Activated CD4-positive, alpha-beta T cell treated with anti-CD3 and anti-CD28 coated beads, Interleukin-2, amount 10 ng/mL, durations not matched to agents 7 days and 5 days (primary cell): ENCODE results near the gene TTYH1. TPM values are rescaled to one million over a fixed set of nuclear protein-coding genes. Genes with fewer than 3 reads are reported as not detected.
"Not testable (repeated sequence)": the region's sequence is repeated elsewhere in the genome, so short reads cannot be mapped to it uniquely, and the experiment has no call there.

Experiments used
- CTCF ChIA-PET: fragments of 350-600 bp; sonication (Branson Sonifier 250); formaldehyde crosslinking; loops from one replicate; lab custom pipeline; 2021; ENCODE audit warnings: antibody characterized with exemption; lab: Charles Lee
- POLR2A ChIA-PET: fragments of 350-600 bp; sonication (Branson Sonifier 250); formaldehyde crosslinking; loops from one replicate; lab custom pipeline; 2021; ENCODE audit warnings: antibody characterized with exemption; lab: Charles Lee
- DNase-seq: peaks from one replicate; pipeline ENCODE4 v3.0.0-alpha.2; 2020
- H3K27ac Mint-ChIP-seq: one replicate; pipeline ENCODE4 v1.8.0; 2021; ENCODE audit warnings: mild to moderate bottlenecking, moderate library complexity, mixed read lengths
- H3K27me3 Mint-ChIP-seq: one replicate; pipeline ENCODE4 v1.8.0; 2021; ENCODE audit warnings: mixed read lengths
- H3K36me3 Mint-ChIP-seq: one replicate; pipeline ENCODE4 v1.8.0; 2021; ENCODE audit warnings: low read depth, mixed read lengths
- H3K4me1 Mint-ChIP-seq: one replicate; pipeline ENCODE4 v1.8.0; 2021; ENCODE audit warnings: mixed read lengths
- H3K4me3 Mint-ChIP-seq: one replicate; pipeline ENCODE4 v1.8.0; 2021; ENCODE audit warnings: mild to moderate bottlenecking, moderate library complexity, mixed read lengths
- H3K9me3 Mint-ChIP-seq: one replicate; pipeline ENCODE4 v1.8.0; 2021; ENCODE audit warnings: mixed read lengths
- total RNA-seq, 2 experiments: library from RNA; stranded (reverse); gene quantifications; one replicate each; pipeline ENCODE4 v1.2.3, GENCODE V29; 2021

TTYH1 gene
- total RNA-seq, 2 experiments from 2014 or later, result 0.72 to 1.2 TPM

DNA sequence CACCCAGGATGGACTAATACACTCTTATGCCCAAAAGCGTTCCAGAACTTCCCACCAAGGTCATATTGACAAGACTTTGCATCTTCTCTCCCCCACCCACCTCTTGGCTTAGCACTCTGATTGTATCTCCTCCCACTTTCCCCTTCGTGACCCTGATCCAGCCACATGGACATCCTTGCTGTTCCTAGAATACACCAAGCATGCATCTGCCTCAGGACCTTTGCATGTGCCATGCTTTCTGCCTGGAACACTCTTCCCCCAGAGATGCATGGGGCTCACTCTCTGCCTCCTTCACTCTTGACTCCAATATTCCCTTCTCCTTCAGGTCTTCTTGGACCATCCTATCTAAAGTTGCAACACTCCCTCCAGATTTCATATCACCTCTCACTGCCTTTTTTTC is 34.4 kb upstream of the TTYH1 start:
- H3K9me3 Mint-ChIP-seq, result peaks cover 14% of the 10 kb centered on the region
- peaks cover 12% of the 10 kb centered on the region for H3K36me3 Mint-ChIP-seq
- POLR2A ChIA-PET, result no interaction called here
- H3K4me3 Mint-ChIP-seq, result no peak overlapping the region
- CTCF ChIA-PET, result no interaction called here
- peaks cover 45% of the 10 kb centered on the region for H3K27me3 Mint-ChIP-seq
- DNase-seq, result no peak
- peaks cover 52% of the 10 kb centered on the region for H3K4me1 Mint-ChIP-seq
- H3K27ac Mint-ChIP-seq, result no peak overlapping the region

DNA sequence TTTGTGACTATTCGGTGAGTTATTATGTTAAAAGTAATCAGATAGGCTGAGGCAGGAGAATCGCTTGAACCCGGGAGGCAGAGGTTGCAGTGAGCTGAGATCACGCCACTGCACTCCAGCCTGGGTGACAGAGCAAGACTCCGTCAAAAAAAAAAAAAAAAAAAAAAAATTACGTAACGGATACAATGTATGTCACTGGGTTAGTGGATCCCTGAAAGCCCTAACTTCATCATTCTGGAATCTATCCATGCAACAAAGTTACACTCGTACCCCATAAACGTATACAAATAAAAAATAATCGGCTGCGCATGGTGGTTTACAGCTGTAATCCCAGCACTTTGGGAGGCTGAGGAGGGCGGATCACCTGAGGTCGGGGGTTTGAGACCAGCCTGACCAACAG is 33.2 kb upstream of the TTYH1 start:
- H3K4me3 Mint-ChIP-seq, POLR2A ChIA-PET, H3K27ac Mint-ChIP-seq, DNase-seq: not testable (repeated sequence)
- peaks cover 43% of the 10 kb centered on the region for H3K4me1 Mint-ChIP-seq
- CTCF ChIA-PET, result interaction anchor here (0.6 to 0.7 kb wide), 2 partner anchors 66 to 217 kb away, joined by 3 to 4 read pairs; no protein-coding TSS in a partner anchor
- H3K27me3 Mint-ChIP-seq, result peaks cover 39% of the 10 kb centered on the region
- H3K9me3 Mint-ChIP-seq, result peaks cover 12% of the 10 kb centered on the region
- peaks cover 12% of the 10 kb centered on the region for H3K36me3 Mint-ChIP-seq

DNA sequence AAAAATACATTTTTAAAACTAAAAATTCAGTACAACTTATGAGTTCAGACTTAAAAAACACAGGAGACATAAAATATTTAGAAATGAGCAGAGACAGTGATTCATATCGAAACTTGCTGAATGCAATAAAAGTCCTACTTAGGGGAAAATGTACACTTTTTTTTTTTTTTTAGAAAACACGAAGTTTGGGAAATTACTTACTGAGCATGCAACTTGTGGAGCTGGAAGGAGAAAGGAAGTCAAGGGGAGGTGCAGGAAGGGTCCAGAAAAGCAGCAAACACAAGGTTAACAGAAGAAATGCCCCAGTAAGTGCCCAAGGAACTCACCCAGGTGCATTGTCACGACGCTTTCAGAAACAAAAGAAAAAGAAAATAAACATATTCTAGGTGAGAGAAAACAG is 31.9 kb upstream of the TTYH1 start:
- Mint-ChIP-seq H3K36me3 (peaks cover 12% of the 10 kb centered on the region), H3K4me1 (peaks cover 46% of the 10 kb centered on the region), H3K9me3 (peaks cover 12% of the 10 kb centered on the region), H3K4me3 (no peak overlapping the region), H3K27ac (peak overlapping the region; percentile 73), H3K27me3 (peaks cover 39% of the 10 kb centered on the region)
- DNase-seq, result no peak
- ChIA-PET CTCF (no interaction called here), POLR2A (no interaction called here)

DNA sequence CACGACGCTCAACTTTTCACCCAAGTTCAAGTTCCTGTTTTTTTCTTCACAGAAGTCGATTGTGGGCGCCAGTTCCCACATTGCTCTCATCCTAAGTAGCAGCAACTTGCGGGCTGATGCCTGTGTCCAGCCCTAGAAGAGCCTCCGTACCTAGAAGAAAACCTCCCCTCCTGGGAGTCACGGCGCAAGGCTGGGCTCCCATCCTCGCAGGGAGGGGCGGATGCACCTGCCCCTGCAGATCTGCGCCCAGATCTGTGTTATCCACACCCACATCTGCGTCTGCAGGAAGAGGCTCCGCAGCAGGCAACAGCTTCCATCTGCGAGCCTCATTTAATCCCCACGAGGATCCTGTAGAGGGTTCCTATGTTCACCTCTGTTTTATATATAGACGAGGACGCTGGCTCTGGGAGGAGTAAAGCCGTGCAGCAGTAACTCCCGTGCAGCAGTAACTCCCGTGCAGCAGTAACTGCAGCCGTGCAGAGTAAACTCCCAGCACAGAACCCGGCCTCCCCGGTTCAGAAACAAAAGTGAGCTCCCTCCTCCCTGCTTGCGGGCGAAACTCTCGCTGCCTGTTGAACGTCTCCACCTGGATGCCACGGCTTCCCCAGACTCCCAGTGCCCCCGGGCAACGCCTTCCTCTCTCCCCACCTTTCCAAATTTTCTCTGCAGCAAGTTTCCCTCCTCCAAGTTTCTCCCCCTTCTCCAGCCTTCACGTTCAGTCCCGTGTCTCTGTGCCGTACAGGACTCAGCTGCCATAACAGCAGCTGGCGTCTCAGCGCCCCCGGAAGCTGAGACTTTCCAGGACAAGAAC is 27.1 kb upstream of the TTYH1 start:
- Mint-ChIP-seq H3K4me1 (peaks cover 50% of the 10 kb centered on the region), H3K4me3 (peak overlapping the region; percentile 79), H3K27ac (peak overlapping the region; percentile 93), H3K9me3 (no peaks in the 10 kb centered on the region), H3K36me3 (peaks cover 2% of the 10 kb centered on the region), H3K27me3 (peaks cover 25% of the 10 kb centered on the region)
- POLR2A ChIA-PET, result interaction anchor here (0.6 to 1.4 kb wide), 3 partner anchors 8 to 67 kb away, joined by 3 read pairs; no protein-coding TSS in a partner anchor
- peak; percentile 64 for DNase-seq
- CTCF ChIA-PET, result interaction anchor here (0.9 to 1.7 kb wide), 5 partner anchors 9 to 51 kb away, joined by 3 to 4 read pairs (median 4); no protein-coding TSS in a partner anchor

DNA sequence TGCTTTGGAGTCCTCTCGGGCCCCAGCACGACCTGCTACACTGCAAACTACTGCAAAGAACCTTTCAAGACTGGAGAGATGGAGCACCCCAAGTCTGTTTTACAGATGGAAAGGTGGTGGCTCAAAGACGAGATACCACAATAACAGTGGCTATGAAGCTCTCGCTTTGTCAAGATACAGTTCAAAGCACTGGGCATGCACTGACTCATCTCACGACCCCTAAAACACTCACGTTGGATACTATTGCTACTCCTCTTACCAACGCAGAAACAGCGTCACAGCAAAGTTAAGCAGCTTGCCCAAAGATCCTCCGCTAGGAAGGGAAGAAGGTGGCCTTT is 26.5 kb upstream of the TTYH1 start:
- H3K36me3 Mint-ChIP-seq, result peaks cover 2% of the 10 kb centered on the region
- peak overlapping the region; percentile 93 for H3K27ac Mint-ChIP-seq
- H3K27me3 Mint-ChIP-seq, result peaks cover 24% of the 10 kb centered on the region
- DNase-seq, result no peak
- peak overlapping the region; percentile 79 for H3K4me3 Mint-ChIP-seq
- ChIA-PET CTCF (interaction anchor here (0.6 to 1.7 kb wide), 6 partner anchors 9 to 1746 kb away, joined by 3 to 4 read pairs (median 4); no protein-coding TSS in a partner anchor), POLR2A (interaction anchor here (0.6 to 1.4 kb wide), 2 partner anchors 9 to 42 kb away, joined by 3 read pairs; no protein-coding TSS in a partner anchor)
- peaks cover 47% of the 10 kb centered on the region for H3K4me1 Mint-ChIP-seq
- no peaks in the 10 kb centered on the region for H3K9me3 Mint-ChIP-seq

DNA sequence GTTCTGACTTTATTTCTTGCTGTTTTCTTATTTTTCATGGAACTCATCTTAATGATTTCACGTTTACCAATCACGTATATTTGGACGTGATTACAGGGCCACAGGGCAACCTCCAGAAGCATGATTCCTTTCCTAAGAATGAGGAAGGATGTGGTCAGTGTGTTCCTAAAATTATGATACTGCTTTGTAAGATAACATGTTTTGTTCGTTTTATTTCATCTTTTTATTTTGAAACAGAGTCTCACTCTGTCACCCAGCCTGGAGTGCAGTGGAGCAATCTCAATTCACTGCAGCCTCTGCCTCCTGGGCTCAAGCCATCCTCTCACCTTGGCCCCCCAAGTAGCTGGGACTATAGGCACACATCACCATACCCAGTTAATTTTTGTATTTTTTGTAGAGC is 25.7 kb upstream of the TTYH1 start:
- Mint-ChIP-seq H3K36me3 (peaks cover 2% of the 10 kb centered on the region), H3K9me3 (no peaks in the 10 kb centered on the region), H3K27ac (peak overlapping the region; percentile 93), H3K4me1 (peaks cover 47% of the 10 kb centered on the region), H3K27me3 (peaks cover 24% of the 10 kb centered on the region), H3K4me3 (peak overlapping the region; percentile 79)
- ChIA-PET POLR2A (no interaction called here), CTCF (interaction anchor here (0.6 to 1.5 kb wide), 3 partner anchors 11 to 1745 kb away, joined by 4 read pairs; no protein-coding TSS in a partner anchor)
- DNase-seq, result no peak

DNA sequence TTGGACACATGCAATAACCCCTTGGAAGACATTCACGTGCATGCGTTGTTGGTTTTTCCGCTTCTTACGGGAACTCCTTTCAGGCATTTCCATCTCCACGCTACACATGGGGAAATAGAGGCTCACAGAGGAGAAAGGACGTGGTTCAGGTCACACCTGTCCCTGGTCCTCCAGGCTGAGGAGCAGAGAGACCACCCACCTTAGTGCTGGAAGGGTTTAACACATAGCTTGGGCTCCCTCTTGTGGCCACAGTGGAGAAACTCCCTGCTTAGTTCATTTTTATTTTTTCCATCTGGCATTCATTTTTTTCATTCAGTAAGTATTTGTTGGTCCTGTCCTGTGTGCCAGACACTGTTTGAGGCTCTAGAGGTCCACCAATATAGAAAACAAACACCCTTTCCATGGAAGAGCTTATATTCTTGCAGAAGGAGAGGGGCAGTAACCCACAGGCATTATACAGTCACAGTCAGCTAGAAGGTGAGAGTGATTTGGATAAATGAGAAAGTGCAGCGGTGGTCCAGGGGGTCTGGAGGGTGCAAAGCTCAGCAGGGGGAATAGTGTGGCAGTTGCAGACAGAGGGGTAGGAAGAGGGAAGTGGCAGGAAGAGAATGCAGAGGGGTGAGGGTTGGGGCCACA is 24.2 kb upstream of the TTYH1 start:
- Mint-ChIP-seq H3K4me1 (peaks cover 40% of the 10 kb centered on the region), H3K4me3 (peak overlapping the region; percentile 20), H3K9me3 (no peaks in the 10 kb centered on the region), H3K36me3 (no peaks in the 10 kb centered on the region), H3K27ac (peak overlapping the region; percentile 73), H3K27me3 (peaks cover 14% of the 10 kb centered on the region)
- CTCF ChIA-PET, result interaction anchor here (0.5 to 1.8 kb wide), 12 partner anchors 11 to 583 kb away, joined by 3 to 7 read pairs (median 3); partner anchors contain the start of genes LAIR1 and TTYH1
- peak; percentile 79 for DNase-seq
- POLR2A ChIA-PET, result no interaction called here

DNA sequence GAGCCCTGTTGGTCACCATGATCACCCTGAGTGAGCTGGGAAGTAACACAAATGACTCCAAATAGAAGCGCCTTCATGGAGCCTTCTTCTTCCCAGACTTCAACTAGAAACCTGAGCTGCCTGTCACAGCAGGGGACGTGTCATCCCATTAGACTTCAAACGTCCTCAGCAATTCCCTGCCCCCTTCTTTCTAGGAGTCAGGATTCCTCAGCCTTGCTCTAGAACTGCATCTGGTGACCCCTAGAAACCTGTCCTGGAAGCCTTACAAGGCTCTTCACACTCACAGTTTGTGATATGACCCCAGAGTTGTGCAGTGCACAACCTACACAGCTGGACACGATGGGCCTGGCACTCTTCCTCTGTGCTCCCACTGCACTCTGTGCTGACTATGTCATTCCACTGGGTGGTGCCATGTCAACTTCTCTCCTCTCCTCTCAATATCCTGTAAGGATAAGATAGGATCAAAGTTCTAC is 23.6 kb upstream of the TTYH1 start:
- peaks cover 13% of the 10 kb centered on the region for H3K27me3 Mint-ChIP-seq
- POLR2A ChIA-PET, result no interaction called here
- peak overlapping the region; percentile 9 for H3K27ac Mint-ChIP-seq
- H3K4me3 Mint-ChIP-seq, result no peak overlapping the region
- H3K4me1 Mint-ChIP-seq, result peaks cover 40% of the 10 kb centered on the region
- no peaks in the 10 kb centered on the region for H3K9me3 Mint-ChIP-seq
- CTCF ChIA-PET, result interaction anchor here (0.5 to 1.8 kb wide), 10 partner anchors 10 to 583 kb away, joined by 3 to 7 read pairs (median 3); partner anchors contain the start of genes LAIR1 and TTYH1
- DNase-seq, result no peak
- H3K36me3 Mint-ChIP-seq, result no peaks in the 10 kb centered on the region

DNA sequence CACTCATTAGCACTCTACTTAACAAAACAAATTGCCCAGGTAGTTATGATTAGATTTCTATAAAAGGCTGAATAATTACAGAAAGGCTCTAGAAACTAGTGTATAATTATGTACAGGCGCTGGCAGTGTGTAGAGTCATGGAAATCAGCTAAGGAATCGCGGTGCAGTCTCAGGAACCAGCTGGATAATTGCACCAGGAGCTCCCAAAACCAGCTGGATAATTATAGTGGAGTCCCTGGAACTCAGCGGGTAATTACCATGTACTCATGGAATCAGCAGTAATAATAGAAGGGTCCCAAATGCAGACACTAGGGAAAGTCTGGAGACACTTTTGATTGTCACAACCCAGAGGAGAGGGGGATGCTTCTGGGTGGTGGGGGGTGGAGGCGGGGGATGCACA is 23.2 kb upstream of the TTYH1 start:
- DNase-seq, result no peak
- Mint-ChIP-seq H3K27ac (peak overlapping the region; percentile 9), H3K36me3 (no peaks in the 10 kb centered on the region), H3K27me3 (peaks cover 13% of the 10 kb centered on the region), H3K9me3 (no peaks in the 10 kb centered on the region), H3K4me1 (peaks cover 40% of the 10 kb centered on the region), H3K4me3 (no peak overlapping the region)
- POLR2A ChIA-PET, result no interaction called here
- CTCF ChIA-PET, result interaction anchor here (1.3 to 1.8 kb wide), 2 partner anchors 19 to 186 kb away, joined by 3 to 7 read pairs; no protein-coding TSS in a partner anchor

DNA sequence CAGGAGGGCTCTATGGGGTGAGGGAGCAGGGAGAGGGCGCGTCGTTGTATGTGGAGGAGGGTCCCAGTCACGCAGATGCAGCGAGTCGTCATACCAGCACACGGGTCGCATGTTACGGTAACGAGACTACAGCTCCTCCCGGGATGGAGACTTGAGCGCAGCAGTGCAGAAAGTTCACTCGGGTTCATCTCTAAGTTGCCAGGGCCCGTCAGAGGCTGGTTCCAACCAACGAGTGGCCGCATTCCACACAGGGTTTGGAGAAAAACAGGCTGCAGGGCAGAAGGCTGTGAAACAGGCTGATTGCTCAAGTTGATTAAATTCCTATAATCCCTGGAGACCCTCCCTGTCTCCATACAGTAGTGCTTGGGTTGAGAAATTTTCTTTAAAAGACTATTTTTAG is 21.9 kb upstream of the TTYH1 start:
- ChIA-PET POLR2A (no interaction called here), CTCF (no interaction called here)
- Mint-ChIP-seq H3K9me3 (no peaks in the 10 kb centered on the region), H3K27me3 (peaks cover 14% of the 10 kb centered on the region), H3K36me3 (no peaks in the 10 kb centered on the region), H3K4me3 (no peak overlapping the region), H3K27ac (no peak overlapping the region), H3K4me1 (peaks cover 28% of the 10 kb centered on the region)
- no peak for DNase-seq

DNA sequence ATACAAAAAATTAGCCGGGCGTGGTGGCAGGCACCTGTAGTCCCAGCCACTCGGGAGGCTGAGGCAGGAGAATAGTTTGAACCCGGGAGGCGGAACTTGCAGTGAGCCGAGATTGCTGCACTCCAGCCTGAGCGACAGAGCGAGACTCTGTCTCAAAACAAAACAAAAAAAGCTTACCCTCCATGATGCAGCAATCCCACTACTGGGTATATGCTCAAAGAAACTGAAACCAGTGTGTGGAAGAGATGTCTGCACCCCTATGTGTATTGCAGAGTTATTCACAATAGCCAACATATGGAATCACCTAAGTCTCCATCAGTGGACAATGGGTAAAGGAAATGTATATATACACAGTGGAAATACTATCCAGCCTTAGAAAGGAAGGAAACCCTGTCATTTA is 19.6 kb upstream of the TTYH1 start:
- Mint-ChIP-seq H3K36me3 (no peaks in the 10 kb centered on the region), H3K4me3 (no peak overlapping the region), H3K27me3 (peaks cover 14% of the 10 kb centered on the region), H3K4me1 (peaks cover 7% of the 10 kb centered on the region), H3K9me3 (no peaks in the 10 kb centered on the region), H3K27ac (no peak overlapping the region)
- DNase-seq, result no peak
- ChIA-PET POLR2A (no interaction called here), CTCF (no interaction called here)

DNA sequence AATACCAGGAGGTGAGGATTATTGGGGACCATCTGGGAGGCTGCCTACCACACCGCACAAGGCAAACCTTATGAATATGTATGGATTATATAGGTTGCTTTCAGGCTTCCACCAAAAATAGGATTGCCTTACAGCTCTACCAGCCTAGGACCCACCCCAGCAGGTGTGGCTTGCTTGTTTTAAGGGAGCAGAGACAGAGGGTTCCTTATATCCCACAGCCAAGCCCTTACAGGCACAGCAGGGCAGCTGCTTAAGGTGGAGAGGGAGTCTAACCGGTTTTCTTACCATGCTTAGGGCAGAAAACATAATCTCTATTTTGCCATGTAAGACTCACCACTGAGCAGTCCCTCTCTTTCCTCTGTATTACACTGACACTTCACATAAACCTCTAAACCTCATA is 16.1 kb upstream of the TTYH1 start:
- POLR2A ChIA-PET, result no interaction called here
- Mint-ChIP-seq H3K27ac (no peak overlapping the region), H3K27me3 (peaks cover 4% of the 10 kb centered on the region), H3K36me3 (no peaks in the 10 kb centered on the region), H3K4me1 (no peaks in the 10 kb centered on the region), H3K9me3 (no peaks in the 10 kb centered on the region), H3K4me3 (no peak overlapping the region)
- CTCF ChIA-PET, result interaction anchor here (0.6 kb wide), 1 partner anchor 864 kb away, joined by 4 read pairs; no protein-coding TSS in a partner anchor
- DNase-seq, result no peak
